OCI-LY3 (cell line): ENCODE results near the gene NUFIP2.

ENCODE experiments used
- H2AFZ ChIP-seq: fragments of 200-600, 300-600 bp; shearing (Covaris generic); 2 replicates; pipeline ENCODE4 v1.6.0; 2014; ENCODE audit warnings: antibody characterized with exemption, low read depth, low read length
- H3K27ac ChIP-seq: fragments of 200-600, 300-600 bp; sonication (generic); 2 replicates; pipeline ENCODE4 v1.5.1; 2014; ENCODE audit warnings: mild to moderate bottlenecking, low read length, moderate library complexity, mixed read lengths
- H3K27me3 ChIP-seq: fragments of 200-600, 300-600 bp; sonication (generic); 2 replicates; pipeline ENCODE4 v1.6.1; 2014; ENCODE audit warnings: low read depth, low read length, mixed read lengths
- H3K36me3 ChIP-seq: fragments of 200-600, 300-600 bp; sonication (generic); replicated peaks from 2 replicates; pipeline ENCODE3; 2014; ENCODE audit warnings: low read depth, low read length, mixed read lengths
- H3K4me1 ChIP-seq: fragments of 300-600, 200-600 bp; sonication (generic); 2 replicates; pipeline ENCODE4 v1.6.1; 2014; ENCODE audit warnings: low read length, mixed read lengths
- H3K4me2 ChIP-seq: fragments of 200-600, 300-600 bp; sonication (generic); 2 replicates; pipeline ENCODE4 v1.6.1; 2014; ENCODE audit warnings: low read length, mixed read lengths
- H3K4me3 ChIP-seq: fragments of 300-600, 200-600 bp; sonication (generic); 2 replicates; pipeline ENCODE4 v1.5.1; 2014; ENCODE audit warnings: antibody characterized with exemption, mild to moderate bottlenecking, low read length, moderate library complexity
- H3K79me2 ChIP-seq: fragments of 300-600, 200-600 bp; shearing (Covaris generic); 2 replicates; pipeline ENCODE4 v1.6.1; 2014; ENCODE audit warnings: mild to moderate bottlenecking, low read length, mixed read lengths
- H3K9ac ChIP-seq: fragments of 300-600, 200-600 bp; shearing (Covaris generic); 2 replicates; pipeline ENCODE4 v1.6.0; 2014; ENCODE audit warnings: mild to moderate bottlenecking, low read length, moderate library complexity
- H3K9me3 ChIP-seq: fragments of 200-600, 300-600 bp; shearing (Covaris generic); 2 replicates; pipeline ENCODE4 v1.6.1; 2014; ENCODE audit warnings: low read length, mixed read lengths; ENCODE audit not compliant: insufficient read depth
- H4K20me1 ChIP-seq: fragments of 200-600, 300-600 bp; sonication (generic); 2 replicates; pipeline ENCODE4 v1.6.1; 2016; ENCODE audit warnings: low read length, mixed read lengths; ENCODE audit not compliant: insufficient read depth
- EZH2phosphoT487 ChIP-seq: fragments of 200-600 bp; shearing (Covaris generic); IDR thresholded peaks from 2 replicates; pipeline ENCODE4 v1.6.1; 2018; ENCODE audit warnings: antibody characterized with exemption, mixed run types, low read depth
- TF ChIP-seq, protein P1 (sequence below): fragments of 200-600, 300-600 bp; sonication (generic); IDR thresholded peaks from 2 replicates; pipeline ENCODE4 v1.5.1; 2014; ENCODE audit warnings: antibody characterized with exemption, low read length, low read depth

NUFIP2 gene

DNA sequence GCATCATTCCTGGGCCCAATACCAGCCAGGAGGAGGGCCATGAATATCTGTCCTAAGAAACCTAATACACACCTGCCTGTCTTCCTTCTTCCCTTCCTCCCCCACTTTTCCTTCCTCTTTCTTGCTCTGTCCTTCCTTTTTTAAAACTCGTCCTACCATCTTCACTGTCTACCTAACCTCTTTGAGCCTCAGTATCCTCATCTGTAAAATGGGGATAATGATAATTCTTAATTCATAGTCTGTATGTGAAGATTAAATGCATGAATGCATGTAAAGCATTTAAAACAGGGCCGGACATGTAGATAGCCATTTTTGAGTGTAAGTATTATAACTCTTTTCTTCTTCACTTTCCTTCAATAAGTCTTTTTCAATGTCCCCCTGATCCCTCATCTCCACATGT lies 46.7 kb downstream of the NUFIP2 start:
- no peak overlapping the region for H2AFZ ChIP-seq
- H3K36me3 ChIP-seq, result no peaks in the 10 kb centered on the region
- no peak overlapping the region for H3K4me2 ChIP-seq
- no peaks in the 10 kb centered on the region for H3K27me3 ChIP-seq
- no peak overlapping the region for H3K9ac ChIP-seq
- no peak overlapping the region for H3K4me3 ChIP-seq
- H3K9me3 ChIP-seq, result no peaks in the 10 kb centered on the region
- peaks cover 6% of the 10 kb centered on the region; the same call in 1 of the 2 replicates for H3K4me1 ChIP-seq
- TF ChIP-seq, protein P1, sequence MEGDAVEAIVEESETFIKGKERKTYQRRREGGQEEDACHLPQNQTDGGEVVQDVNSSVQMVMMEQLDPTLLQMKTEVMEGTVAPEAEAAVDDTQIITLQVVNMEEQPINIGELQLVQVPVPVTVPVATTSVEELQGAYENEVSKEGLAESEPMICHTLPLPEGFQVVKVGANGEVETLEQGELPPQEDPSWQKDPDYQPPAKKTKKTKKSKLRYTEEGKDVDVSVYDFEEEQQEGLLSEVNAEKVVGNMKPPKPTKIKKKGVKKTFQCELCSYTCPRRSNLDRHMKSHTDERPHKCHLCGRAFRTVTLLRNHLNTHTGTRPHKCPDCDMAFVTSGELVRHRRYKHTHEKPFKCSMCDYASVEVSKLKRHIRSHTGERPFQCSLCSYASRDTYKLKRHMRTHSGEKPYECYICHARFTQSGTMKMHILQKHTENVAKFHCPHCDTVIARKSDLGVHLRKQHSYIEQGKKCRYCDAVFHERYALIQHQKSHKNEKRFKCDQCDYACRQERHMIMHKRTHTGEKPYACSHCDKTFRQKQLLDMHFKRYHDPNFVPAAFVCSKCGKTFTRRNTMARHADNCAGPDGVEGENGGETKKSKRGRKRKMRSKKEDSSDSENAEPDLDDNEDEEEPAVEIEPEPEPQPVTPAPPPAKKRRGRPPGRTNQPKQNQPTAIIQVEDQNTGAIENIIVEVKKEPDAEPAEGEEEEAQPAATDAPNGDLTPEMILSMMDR, result no peak
- no peaks in the 10 kb centered on the region for H3K79me2 ChIP-seq
- no peak overlapping the region for H3K27ac ChIP-seq
- H4K20me1 ChIP-seq, result no peaks in the 10 kb centered on the region

GRCh38 chr17:29246628-29247027 lies 47.3 kb downstream of the NUFIP2 start, which contains the start of gene CRYBA1:
Gene CRYBA1, plus strand, starts transcription at chr17:29246859. Its CDS starts 5 bp downstream, at chr17:29246864.
- Histone ChIP-seq H4K20me1 (no peaks in the 10 kb centered on the region), H3K79me2 (no peaks in the 10 kb centered on the region), H3K9ac (no peak within 1 kb of the TSS), H3K27ac (no peak within 1 kb of the TSS), H3K4me1 (peaks cover 6% of the 10 kb centered on the region; the same call in 1 of the 2 replicates), H3K4me3 (no peak within 1 kb of the TSS), H3K27me3 (no peaks in the 10 kb centered on the region), H3K4me2 (no peak within 1 kb of the TSS), H3K9me3 (no peaks in the 10 kb centered on the region), H2AFZ (no peak within 1 kb of the TSS), H3K36me3 (no peaks in the 10 kb centered on the region)
- TF ChIP-seq EZH2phosphoT487, result no peak
- TF ChIP-seq, protein P1, result no peak

DNA sequence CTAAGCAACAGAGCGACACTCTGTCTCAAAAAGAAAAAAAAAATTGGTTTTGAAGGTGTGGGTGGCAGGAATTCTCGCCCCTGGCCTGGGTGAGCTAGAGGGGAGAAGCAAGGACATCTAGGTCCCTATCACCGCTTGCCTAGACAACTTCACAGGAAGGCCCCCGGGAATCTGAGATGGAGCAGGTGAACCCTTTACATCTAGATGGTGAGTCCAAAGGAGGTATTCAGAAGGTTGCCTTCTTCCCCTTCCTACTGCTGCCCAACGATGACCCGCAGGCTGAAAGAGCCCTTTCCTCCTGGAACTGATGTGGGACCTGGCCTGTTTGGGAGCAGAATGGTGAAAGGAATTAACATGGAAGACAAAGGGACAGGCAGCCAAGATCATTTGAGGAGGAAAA lies 48.5 kb downstream of the NUFIP2 start:
- Histone ChIP-seq H3K79me2 (no peaks in the 10 kb centered on the region), H3K9me3 (no peaks in the 10 kb centered on the region), H3K4me2 (no peak overlapping the region), H2AFZ (no peak overlapping the region), H4K20me1 (no peaks in the 10 kb centered on the region), H3K4me1 (peaks cover 17% of the 10 kb centered on the region), H3K27me3 (no peaks in the 10 kb centered on the region), H3K27ac (no peak overlapping the region), H3K36me3 (no peaks in the 10 kb centered on the region), H3K4me3 (no peak overlapping the region), H3K9ac (no peak overlapping the region)
- TF ChIP-seq, protein P1, result no peak
- no peak for TF ChIP-seq EZH2phosphoT487

GRCh38 chr17:29243792-29244191 lies 50.2 kb downstream of the NUFIP2 start:
- H4K20me1 ChIP-seq, result no peaks in the 10 kb centered on the region
- no peak overlapping the region for H3K27ac ChIP-seq
- H3K27me3 ChIP-seq, result no peaks in the 10 kb centered on the region
- no peak overlapping the region for H2AFZ ChIP-seq
- H3K4me1 ChIP-seq, result peaks cover 18% of the 10 kb centered on the region
- H3K4me2 ChIP-seq, result no peak overlapping the region
- no peak overlapping the region for H3K9ac ChIP-seq
- H3K4me3 ChIP-seq, result no peak overlapping the region
- no peaks in the 10 kb centered on the region for H3K36me3 ChIP-seq
- no peaks in the 10 kb centered on the region for H3K9me3 ChIP-seq
- TF ChIP-seq EZH2phosphoT487, result no peak
- TF ChIP-seq, protein P1, result peak; percentile 42
- no peaks in the 10 kb centered on the region for H3K79me2 ChIP-seq
